Lung (tissue), 12 donors: Measurements from ENCODE around the gene MRGPRD. TPM values are rescaled to one million over a fixed set of nuclear protein-coding genes. Genes with fewer than 3 reads are reported as not detected.

Experiments used
- ATAC-seq: fragments of 200-7000 bp; cut with Tn5 transposase; one replicate; pipeline ENCODE4 v1.9.1; 2020; ENCODE audit warnings: moderate number of reproducible peaks; ENCODE audit not compliant: insufficient read depth, low FRiP score
- DNase-seq, 3 donors: peaks; one replicate each; pipeline ENCODE4 v3.0.0-alpha.2; 2013 to 2017
- H3K27ac ChIP-seq, 2 donors: one replicate each; pipeline ENCODE4 v1.5.1; 2013; ENCODE audit warnings: mild to moderate bottlenecking in 2 of 2, moderate library complexity in 2 of 2, control low read depth in 1 of 2, inconsistent platforms in 1 of 2, low read depth in 1 of 2, low read length in 1 of 2
- H3K27me3 ChIP-seq, 3 donors: one replicate each; pipeline ENCODE4 v1.5.1; 2013; ENCODE audit warnings: low read length in 2 of 3; ENCODE audit not compliant: control insufficient read depth in 3 of 3, insufficient read depth in 3 of 3
- H3K36me3 ChIP-seq, 4 donors: one replicate each; pipeline ENCODE4 v1.5.1; 2013; ENCODE audit warnings: low read length in 4 of 4, mild to moderate bottlenecking in 1 of 4, moderate library complexity in 1 of 4; ENCODE audit not compliant: control insufficient read depth in 4 of 4, insufficient read depth in 4 of 4
- H3K4me1 ChIP-seq, 5 donors: one replicate each; pipeline ENCODE4 v1.5.1; 2013; ENCODE audit warnings: low read length in 5 of 5, mild to moderate bottlenecking in 2 of 5, moderate library complexity in 1 of 5; ENCODE audit not compliant: control insufficient read depth in 5 of 5, insufficient read depth in 5 of 5
- H3K4me3 ChIP-seq: one replicate; pipeline ENCODE4 v1.5.1; 2013; ENCODE audit warnings: mild to moderate bottlenecking, control low read depth, moderate library complexity
- H3K9ac ChIP-seq, 2 donors: one replicate each; pipeline ENCODE4 v1.5.1; 2013; ENCODE audit warnings: low read length in 2 of 2, control low read depth in 1 of 2; ENCODE audit not compliant: insufficient read depth in 1 of 2
- H3K9me3 ChIP-seq, 4 donors: one replicate each; pipeline ENCODE4 v1.5.1; 2013; ENCODE audit warnings: low read length in 3 of 4, mild to moderate bottlenecking in 1 of 4, moderate library complexity in 1 of 4; ENCODE audit not compliant: control insufficient read depth in 4 of 4, insufficient read depth in 3 of 4
- CTCF ChIP-seq: IDR thresholded peaks from 2 replicates; pipeline ENCODE4 v1.5.1; 2012; ENCODE audit warnings: mild to moderate bottlenecking; ENCODE audit errors: control extremely low read depth, extremely low read depth
- WGBS, 2 donors: extraction: QIAGEN DNeasy Blood & Tissue Kit; methylation state at CpG; one replicate each; pipeline ENCODE4 v1.1.7; 2013; 5-methylcytosine and 5-hydroxymethylcytosine counted together
- polyA plus RNA-seq, 2 donors: library from polyadenylated mRNA; stranded (reverse); fragments of 200-250 nt; gene quantifications; one replicate each; pipeline ENCODE4 v1.2.1, GENCODE V29; 2013
- total RNA-seq, 2 donors: library from RNA; depleted of rRNA in 1 of 2; stranded (reverse); fragments of >200 nt in 1 of 2; gene quantifications; one replicate each; pipeline ENCODE4 v1.2.1, GENCODE V29; 2014 to 2021
- donor health status: control.
- donor health status: control.
- donor health status: Bipolar disorder and iron deficiency.
- donor health status: healthy.
- donor health status: DM: yes; HTN: yes; CAD: no.

Gene MRGPRD
- total and polyA plus RNA-seq, 4 donors, result not detected

- no peak for ATAC-seq
- Histone ChIP-seq H3K36me3 (no peaks in the 10 kb centered on the region), H3K9me3 (no peaks in the 10 kb centered on the region), H3K9ac (no peak overlapping the region), H3K27me3 (no peaks in the 10 kb centered on the region), H3K27ac (no peak overlapping the region), H3K4me3 (no peak overlapping the region), H3K4me1 (no peaks in the 10 kb centered on the region)
- TF ChIP-seq CTCF, result no peak
- 76 to 78% methylated on average over 8 of the region's 8 CpGs for WGBS, 2 donors
- DNase-seq, result no peak
Observed at GRCh38 chr11:68969386-68969785, 11.4 kb downstream of the MRGPRD start.

GRCh38 chr11:68968306-68969250, 12.2 kb downstream of the MRGPRD start:
- ATAC-seq, result no peak
- H3K4me3 ChIP-seq, result no peak overlapping the region
- no peaks in the 10 kb centered on the region for H3K27me3 ChIP-seq
- TF ChIP-seq CTCF, result no peak
- no peak overlapping the region for H3K27ac ChIP-seq
- peaks cover 0 to 3% (median 0%) of the 10 kb centered on the region in 4 donors for H3K9me3 ChIP-seq
- H3K9ac ChIP-seq, result no peak overlapping the region
- WGBS, 2 donors, result 73 to 78% methylated on average over 29 of the region's 29 CpGs
- DNase-seq, result no peak
- H3K4me1 ChIP-seq, result no peaks in the 10 kb centered on the region
- no peaks in the 10 kb centered on the region for H3K36me3 ChIP-seq

GRCh38 chr11:68966894-68967780, 13.6 kb downstream of the MRGPRD start:
- DNase-seq, result no peak
- 82 to 89% methylated on average over 9 of the region's 9 CpGs for WGBS, 2 donors

More at GRCh38 chr11:68966894-68967780, 13.6 kb downstream of the MRGPRD start:
- no peaks in the 10 kb centered on the region for H3K27me3 ChIP-seq
- no peak overlapping the region for H3K4me3 ChIP-seq
- ATAC-seq, result no peak
- H3K36me3 ChIP-seq, result no peaks in the 10 kb centered on the region
- no peak overlapping the region for H3K9ac ChIP-seq
- peaks cover 0 to 3% (median 0%) of the 10 kb centered on the region in 4 donors for H3K9me3 ChIP-seq
- H3K27ac ChIP-seq, result no peak overlapping the region
- TF ChIP-seq CTCF, result no peak
- H3K4me1 ChIP-seq, result no peaks in the 10 kb centered on the region
